ENCODE data around the gene PSMD6. TPM values are rescaled to one million over a fixed set of nuclear protein-coding genes. Genes with fewer than 3 reads are reported as not detected.

The PSMD6 gene
- polyA plus RNA-seq, 3 donors, result 62.9 to 222 (median 65.2) TPM

- H3K27ac ChIP-seq (ENCODE audit: low read depth, low read length), result no peak overlapping the region
- 14 to 41% (median 26%) methylated on average over 3 of the region's 3 CpGs for WGBS, 3 donors
These were observed 54.5 kb downstream of the PSMD6 start for GRCh38 chr3:63968612-63969350.

- H3K27ac ChIP-seq (ENCODE audit: low read depth, low read length), result no peak overlapping the region
- 8 to 17% (median 15%) methylated on average over 11 of the region's 11 CpGs for WGBS, 3 donors
These were observed 55.4 kb downstream of the PSMD6 start for GRCh38 chr3:63967675-63968611.

DNA sequence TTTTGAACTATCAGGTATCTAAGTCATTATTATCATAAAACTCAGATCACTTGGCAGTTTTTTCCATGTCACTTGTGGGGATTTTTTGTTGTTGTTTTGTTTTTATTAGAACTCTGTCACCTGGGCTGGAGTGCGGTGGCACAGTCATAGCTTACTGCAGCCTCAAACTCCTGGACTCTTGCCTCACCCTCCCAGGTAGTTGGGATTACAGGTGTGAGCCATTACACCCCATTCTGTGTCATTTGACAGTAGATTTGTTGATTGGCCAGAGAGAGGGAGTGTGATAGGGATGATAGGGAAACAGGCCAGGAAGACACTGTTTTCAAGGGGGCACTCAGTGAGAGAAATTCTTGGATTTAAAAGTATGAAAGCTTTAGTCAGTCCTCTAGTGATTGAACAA, 56.4 kb downstream of the PSMD6 start:
- 60 to 87% (median 82%) methylated on average over 1 of the region's 1 CpG for WGBS, 3 donors
- no peak overlapping the region for H3K27ac ChIP-seq (ENCODE audit: low read depth, low read length)

GRCh38 chr3:63966007-63966406, 57.3 kb downstream of the PSMD6 start:
- H3K27ac ChIP-seq (ENCODE audit: low read depth, low read length), result no peak overlapping the region
- 67 to 92% (median 76%) methylated on average over 4 of the region's 4 CpGs for WGBS, 3 donors

- WGBS, 3 donors, result 34 to 70% (median 65%) methylated on average over 6 of the region's 6 CpGs
- H3K27ac ChIP-seq (ENCODE audit: low read depth, low read length), result no peak overlapping the region
These were observed 58.4 kb downstream of the PSMD6 start for GRCh38 chr3:63964681-63965485.

DNA sequence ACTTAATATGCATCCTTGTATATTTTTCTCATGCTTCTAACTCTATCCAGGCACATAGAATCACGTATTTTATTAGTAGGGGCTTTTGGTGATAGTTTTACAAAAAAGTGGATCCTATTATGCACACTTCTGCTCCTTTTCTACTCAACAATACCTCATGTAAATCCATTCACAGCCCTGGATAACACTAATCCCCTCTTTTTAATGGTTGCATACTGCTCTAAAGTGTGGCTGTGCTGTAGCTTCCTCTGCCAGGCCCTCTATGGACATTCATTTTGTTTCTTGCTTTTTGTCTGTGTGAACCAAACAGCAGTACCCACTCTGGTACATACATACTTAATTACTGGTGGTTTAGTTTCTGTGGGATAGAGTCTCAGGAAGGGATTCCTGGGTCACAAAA, 59.8 kb downstream of the PSMD6 start:
- 86 to 93% (median 87%) methylated on average over 1 of the region's 1 CpG for WGBS, 3 donors
- no peak overlapping the region for H3K27ac ChIP-seq (ENCODE audit: low read depth, low read length)

- H3K27ac ChIP-seq (ENCODE audit: low read depth, low read length), result no peak overlapping the region
- WGBS, 3 donors, result 9 to 22% (median 13%) methylated on average over 2 of the region's 2 CpGs
These were observed 61.4 kb downstream of the PSMD6 start for GRCh38 chr3:63961891-63962290.

Other genes starting within 250 kb of the PSMD6 start
- not detected for gene C3orf49, start 204.2 kb downstream of the PSMD6 start, polyA plus RNA-seq
- gene THOC7, start 159.7 kb downstream of the PSMD6 start, polyA plus RNA-seq, result 100 to 1,000 TPM in 1 of 3 donors, 10 to 100 TPM in 2; 37.1 to 106 (median 41.8) TPM
- 1 to 10 TPM; 5.2 to 8.4 (median 5.5) TPM for gene ATXN7, start 159.6 kb downstream of the PSMD6 start, polyA plus RNA-seq
- not detected for gene SCAANT1, start 111.1 kb downstream of the PSMD6 start, polyA plus RNA-seq
- 10 to 100 TPM in 1 of 3 donors, 1 to 10 TPM in 2; 2.2 to 13.2 (median 9.8) TPM for gene PRICKLE2, start 202.0 kb upstream of the PSMD6 start, polyA plus RNA-seq